Naive thymus-derived CD4-positive, alpha-beta T cell (primary cell): Measurements from ENCODE around the gene PARVG. TPM values are rescaled to one million over a fixed set of nuclear protein-coding genes. Genes with fewer than 3 reads are reported as not detected.

ENCODE experiments used
- ATAC-seq: fragments of 150-1000 bp; cut with Tn5 transposase; 2 replicates; pipeline ENCODE4 v1.10.0; 2021; ENCODE audit warnings: mild to moderate bottlenecking, moderate library complexity
- CTCF ChIA-PET: fragments of 350-600 bp; sonication (Branson Sonifier 250); formaldehyde crosslinking; loops from one replicate; lab custom pipeline; 2021; ENCODE audit warnings: antibody characterized with exemption; lab: Charles Lee
- POLR2A ChIA-PET: fragments of 350-600 bp; sonication (Branson Sonifier 250); formaldehyde crosslinking; loops from one replicate; lab custom pipeline; 2021; ENCODE audit warnings: antibody characterized with exemption, inconsistent platforms; lab: Charles Lee
- DNase-seq, 9 donors: peaks; one replicate each; pipeline versions ENCODE4 v3.0.0 to v3.0.0-alpha.2; 2020 to 2022; ENCODE audit warnings: mixed read lengths in 1 of 9
- H3K27ac ChIP-seq: one replicate; pipeline ENCODE4 v1.7.0; 2013; ENCODE audit warnings: mild to moderate bottlenecking, low read depth, low read length, moderate library complexity
- H3K27me3 ChIP-seq, 2 donors: one replicate each; pipeline ENCODE4 v1.7.0; 2013; ENCODE audit warnings: low read length in 2 of 2, mild to moderate bottlenecking in 2 of 2, moderate library complexity in 2 of 2; ENCODE audit not compliant: control insufficient read depth in 2 of 2, insufficient read depth in 2 of 2
- H3K36me3 ChIP-seq, 3 experiments: 1 replicate in 2 of 3; 2 replicates in 1 of 3; pipeline ENCODE4 v1.7.0; 2013; ENCODE audit warnings: low read length in 3 of 3, mild to moderate bottlenecking in 3 of 3, moderate library complexity in 1 of 3; ENCODE audit not compliant: insufficient read depth in 3 of 3, control insufficient read depth in 2 of 3
- H3K4me1 ChIP-seq, 2 donors: one replicate each; pipeline ENCODE4 v1.7.0; 2013; ENCODE audit warnings: low read length in 2 of 2, mild to moderate bottlenecking in 2 of 2, moderate library complexity in 1 of 2; ENCODE audit not compliant: control insufficient read depth in 2 of 2, insufficient read depth in 2 of 2
- H3K4me3 ChIP-seq: 2 replicates; pipeline ENCODE4 v1.7.0; 2013; ENCODE audit warnings: mild to moderate bottlenecking, low read length
- H3K9me3 ChIP-seq, 3 experiments: 1 replicate in 2 of 3; 2 replicates in 1 of 3; pipeline ENCODE4 v1.7.0; 2013; ENCODE audit warnings: low read length in 3 of 3; ENCODE audit not compliant: control insufficient read depth in 2 of 3
- H3K27ac Mint-ChIP-seq, 9 donors: one replicate each; pipeline ENCODE4 v1.8.0; 2020 to 2022; ENCODE audit warnings: mixed read lengths in 9 of 9, mild to moderate bottlenecking in 8 of 9, moderate library complexity in 5 of 9, inconsistent platforms in 2 of 9
- H3K27me3 Mint-ChIP-seq, 5 donors: one replicate each; pipeline ENCODE4 v1.8.0; 2021 to 2022; ENCODE audit warnings: mixed read lengths in 5 of 5, mild to moderate bottlenecking in 1 of 5
- H3K36me3 Mint-ChIP-seq, 5 donors: one replicate each; pipeline ENCODE4 v1.8.0; 2020 to 2022; ENCODE audit warnings: mixed read lengths in 5 of 5, mild to moderate bottlenecking in 3 of 5, inconsistent platforms in 1 of 5
- H3K4me1 Mint-ChIP-seq, 7 donors: one replicate each; pipeline ENCODE4 v1.8.0; 2020 to 2022; ENCODE audit warnings: mixed read lengths in 7 of 7, mild to moderate bottlenecking in 3 of 7, inconsistent platforms in 1 of 7
- H3K4me3 Mint-ChIP-seq, 10 donors: one replicate each; pipeline ENCODE4 v1.8.0; 2020 to 2022; ENCODE audit warnings: mild to moderate bottlenecking in 10 of 10, mixed read lengths in 10 of 10, moderate library complexity in 6 of 10, inconsistent platforms in 2 of 10
- H3K9me3 Mint-ChIP-seq, 11 donors: one replicate each; pipeline ENCODE4 v1.8.0; 2020 to 2022; ENCODE audit warnings: mixed read lengths in 11 of 11, mild to moderate bottlenecking in 4 of 11, inconsistent platforms in 1 of 11, moderate library complexity in 1 of 11
- intact Hi-C, 2 donors: fragments of 100-400 bp; cut with micrococcal nuclease; formaldehyde crosslinking; loops; one replicate each; pipeline ENCODE4 v1.15.1; 2023
- polyA plus RNA-seq, 2 donors: library from polyadenylated mRNA; unstranded; fragments of 300-500 nt; fragmentation: Illumina TruSeq; gene quantifications; one replicate each; pipeline ENCODE4 v1.2.3, GENCODE V29; 2021
- total RNA-seq, 6 experiments: library from RNA in 5 of 6; stranded (reverse) in 5 of 6; gene quantifications; 1 replicate in 5 of 6; 2 replicates in 1 of 6; pipeline ENCODE4 v1.2.3 and lab custom pipeline; 2021 to 2026

Gene PARVG
- total and polyA plus RNA-seq, 7 experiments from 2014 or later: 36.4 to 209 (median 142) TPM

- H3K9me3 Mint-ChIP-seq: peaks cover 4 to 22% (median 11%) of the 10 kb centered on the region in 11 donors
- intact Hi-C loops: no loop called here
- POLR2A ChIA-PET: no interaction called here
- Histone ChIP-seq H3K36me3 (peaks cover 0 to 48% (median 8%) of the 10 kb centered on the region in 3 experiments), H3K27ac (no peak overlapping the region), H3K27me3 (no peaks in the 10 kb centered on the region), H3K4me3 (no peak overlapping the region), H3K9me3 (peaks cover 0 to 8% (median 0%) of the 10 kb centered on the region in 3 experiments), H3K4me1 (no peaks in the 10 kb centered on the region)
- no peak overlapping the region for H3K4me3 Mint-ChIP-seq
- DNase-seq (no peak), ATAC-seq (no peak)
- H3K36me3 Mint-ChIP-seq: peaks cover 16 to 48% (median 26%) of the 10 kb centered on the region in 5 donors
- peak overlapping the region in 2 of 9 donors; percentile 5 to 67 for H3K27ac Mint-ChIP-seq
- peaks cover 0 to 15% (median 6%) of the 10 kb centered on the region in 7 donors for H3K4me1 Mint-ChIP-seq
- no peaks in the 10 kb centered on the region for H3K27me3 Mint-ChIP-seq
- CTCF ChIA-PET: no interaction called here
These were observed 25.0 kb downstream of the PARVG start for GRCh38 chr22:44205516-44206329.

- Mint-ChIP-seq H3K27me3 (no peaks in the 10 kb centered on the region), H3K4me3 (no peak overlapping the region), H3K4me1 (peaks cover 0 to 14% (median 6%) of the 10 kb centered on the region in 7 donors), H3K27ac (peak overlapping the region in 1 of 9 donors; percentile 5), H3K36me3 (peaks cover 16 to 53% (median 32%) of the 10 kb centered on the region in 5 donors), H3K9me3 (peaks cover 4 to 27% (median 13%) of the 10 kb centered on the region in 11 donors)
- Histone ChIP-seq H3K27ac (no peak overlapping the region), H3K4me3 (no peak overlapping the region), H3K27me3 (no peaks in the 10 kb centered on the region), H3K4me1 (no peaks in the 10 kb centered on the region), H3K36me3 (peaks cover 0 to 43% (median 3%) of the 10 kb centered on the region in 3 experiments), H3K9me3 (peaks cover 0 to 8% (median 0%) of the 10 kb centered on the region in 3 experiments)
- ATAC-seq (no peak), DNase-seq (no peak)
- ChIA-PET POLR2A (no interaction called here), CTCF (no interaction called here)
- intact Hi-C loops: no loop called here
These were observed 25.6 kb downstream of the PARVG start for GRCh38 chr22:44206330-44206645.

DNA sequence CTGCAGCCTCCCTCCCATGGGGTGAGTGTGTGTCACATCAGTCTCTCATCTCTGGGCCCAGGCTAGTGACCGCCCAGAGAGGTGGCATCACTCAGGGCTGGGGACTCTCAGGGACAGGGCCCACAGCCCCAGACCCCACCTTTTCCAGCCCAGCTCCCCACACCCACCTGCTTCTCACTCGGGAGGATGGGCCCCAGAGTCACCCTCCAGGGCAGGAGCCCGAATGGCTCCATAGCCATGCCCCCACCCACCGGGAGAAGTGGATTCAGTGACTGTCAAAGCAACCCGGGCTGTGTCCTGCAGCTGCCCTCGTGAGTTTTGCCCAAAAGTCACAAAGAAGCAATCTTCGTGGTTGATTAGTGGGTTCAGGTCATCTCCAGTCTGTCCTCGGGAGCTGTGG is 26.0 kb downstream of the PARVG start:
- ATAC-seq: no peak
- Mint-ChIP-seq H3K4me1 (peaks cover 0 to 16% (median 8%) of the 10 kb centered on the region in 7 donors), H3K27ac (no peak overlapping the region), H3K36me3 (peaks cover 20 to 57% (median 36%) of the 10 kb centered on the region in 5 donors), H3K4me3 (no peak overlapping the region), H3K9me3 (peaks cover 4 to 30% (median 13%) of the 10 kb centered on the region in 11 donors), H3K27me3 (no peaks in the 10 kb centered on the region)
- H3K9me3 ChIP-seq: peaks cover 0 to 8% (median 0%) of the 10 kb centered on the region in 3 experiments
- H3K27ac ChIP-seq: no peak overlapping the region
- H3K4me3 ChIP-seq: no peak overlapping the region
- no peak for DNase-seq
- intact Hi-C loops: no loop called here
- ChIA-PET CTCF (no interaction called here), POLR2A (no interaction called here)
- peaks cover 0 to 39% (median 0%) of the 10 kb centered on the region in 3 experiments for H3K36me3 ChIP-seq
- no peaks in the 10 kb centered on the region for H3K27me3 ChIP-seq
- no peaks in the 10 kb centered on the region for H3K4me1 ChIP-seq

- ATAC-seq: no peak
- Histone ChIP-seq H3K9me3 (peaks cover 0 to 8% (median 0%) of the 10 kb centered on the region in 3 experiments), H3K4me1 (no peaks in the 10 kb centered on the region), H3K4me3 (no peak overlapping the region), H3K36me3 (peaks cover 0 to 32% (median 0%) of the 10 kb centered on the region in 3 experiments), H3K27me3 (no peaks in the 10 kb centered on the region), H3K27ac (no peak overlapping the region)
- Mint-ChIP-seq H3K36me3 (peaks cover 17 to 54% (median 36%) of the 10 kb centered on the region in 5 donors), H3K4me3 (no peak overlapping the region), H3K9me3 (peaks cover 4 to 30% (median 13%) of the 10 kb centered on the region in 11 donors), H3K4me1 (peaks cover 0 to 14% (median 11%) of the 10 kb centered on the region in 7 donors), H3K27ac (no peak overlapping the region), H3K27me3 (no peaks in the 10 kb centered on the region)
- intact Hi-C loops: no loop called here
- POLR2A ChIA-PET: no interaction called here
- CTCF ChIA-PET: no interaction called here
- no peak for DNase-seq
These were observed 26.7 kb downstream of the PARVG start for GRCh38 chr22:44207173-44207980.

DNA sequence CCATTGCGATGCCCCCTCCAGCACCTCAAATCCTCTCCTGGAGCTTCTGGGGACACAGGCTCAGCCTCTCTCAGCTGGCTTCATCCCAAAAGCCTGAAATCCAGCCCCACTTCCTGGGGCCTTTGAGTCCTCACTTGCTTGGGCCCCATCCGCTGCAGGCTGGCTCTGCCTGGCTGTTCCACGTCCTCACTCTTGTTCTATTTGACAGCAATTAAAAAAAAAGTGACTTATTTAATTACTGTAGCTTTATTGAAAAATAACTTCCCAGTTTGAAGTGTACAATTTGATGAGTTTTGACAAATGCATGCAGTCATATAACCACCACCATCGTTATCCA is 27.2 kb downstream of the PARVG start:
- intact Hi-C loops: no loop called here
- no peaks in the 10 kb centered on the region for H3K27me3 Mint-ChIP-seq
- H3K9me3 Mint-ChIP-seq: peaks cover 4 to 30% (median 13%) of the 10 kb centered on the region in 11 donors
- peaks cover 0 to 14% (median 9%) of the 10 kb centered on the region in 7 donors for H3K4me1 Mint-ChIP-seq
- ChIA-PET CTCF (no interaction called here), POLR2A (no interaction called here)
- Histone ChIP-seq H3K36me3 (peaks cover 0 to 26% (median 0%) of the 10 kb centered on the region in 3 experiments), H3K4me1 (no peaks in the 10 kb centered on the region), H3K27me3 (no peaks in the 10 kb centered on the region), H3K27ac (no peak overlapping the region), H3K9me3 (peaks cover 0 to 8% (median 0%) of the 10 kb centered on the region in 3 experiments), H3K4me3 (no peak overlapping the region)
- DNase-seq (no peak), ATAC-seq (no peak)
- H3K27ac Mint-ChIP-seq: peak overlapping the region in 5 of 9 donors; percentile 13 to 57 (median 38)
- H3K36me3 Mint-ChIP-seq: peaks cover 17 to 48% (median 30%) of the 10 kb centered on the region in 5 donors
- H3K4me3 Mint-ChIP-seq: no peak overlapping the region

GRCh38 chr22:44209343-44209742 is 28.6 kb downstream of the PARVG start:
- Histone ChIP-seq H3K36me3 (peaks cover 0 to 21% (median 0%) of the 10 kb centered on the region in 3 experiments), H3K27me3 (no peaks in the 10 kb centered on the region), H3K9me3 (peaks cover 0 to 8% (median 0%) of the 10 kb centered on the region in 3 experiments), H3K27ac (no peak overlapping the region), H3K4me1 (no peaks in the 10 kb centered on the region), H3K4me3 (no peak overlapping the region)
- no peak for ATAC-seq
- peak overlapping the region in 1 of 9 donors; percentile 1 for H3K27ac Mint-ChIP-seq
- intact Hi-C loops: no loop called here
- H3K36me3 Mint-ChIP-seq: peaks cover 17 to 41% (median 28%) of the 10 kb centered on the region in 5 donors
- ChIA-PET POLR2A (no interaction called here), CTCF (no interaction called here)
- no peak overlapping the region for H3K4me3 Mint-ChIP-seq
- H3K9me3 Mint-ChIP-seq: peaks cover 4 to 30% (median 13%) of the 10 kb centered on the region in 11 donors
- H3K4me1 Mint-ChIP-seq: peaks cover 0 to 12% (median 7%) of the 10 kb centered on the region in 7 donors
- H3K27me3 Mint-ChIP-seq: no peaks in the 10 kb centered on the region
- no peak for DNase-seq
